Left lung (tissue), 10 donors: ENCODE measurements around the gene MIS18A. TPM values are rescaled to one million over a fixed set of nuclear protein-coding genes. Genes with fewer than 3 reads are reported as not detected.
"Not testable (repeated sequence)": the region's sequence is repeated elsewhere in the genome, so short reads cannot be mapped to it uniquely, and the experiment has no call there.

ENCODE experiments used
- ATAC-seq: fragments of 200-7000 bp; cut with Tn5 transposase; one replicate; pipeline ENCODE4 v1.9.1; 2020; ENCODE audit warnings: moderate library complexity
- DNase-seq, 4 donors: peaks; one replicate each; pipeline ENCODE4 v3.0.0-alpha.2; 2013 to 2020
- H3K27ac ChIP-seq, 2 donors: fragments of 200-600 bp; sonication (generic) in 1 of 2; one replicate each; pipeline versions ENCODE4 v1.5.0 to v1.8.0; 2020 to 2021
- H3K27me3 ChIP-seq, 2 donors: fragments of 200-600 bp; sonication (generic) in 1 of 2; one replicate each; pipeline versions ENCODE4 v1.5.0 to v1.8.0; 2020 to 2021
- H3K36me3 ChIP-seq, 2 donors: fragments of 200-600 bp; sonication (generic) in 1 of 2; one replicate each; pipeline versions ENCODE4 v1.5.0 to v1.8.0; 2020 to 2021
- H3K4me1 ChIP-seq, 2 donors: fragments of 200-600 bp; one replicate each; pipeline ENCODE4 v1.8.0; 2021
- H3K4me3 ChIP-seq, 2 donors: fragments of 200-600 bp; sonication (generic) in 1 of 2; one replicate each; pipeline versions ENCODE4 v1.5.0 to v1.8.0; 2020 to 2021; ENCODE audit warnings: mild to moderate bottlenecking in 1 of 2
- H3K9me3 ChIP-seq, 2 donors: fragments of 200-600 bp; sonication (generic) in 1 of 2; one replicate each; pipeline versions ENCODE4 v1.5.0 to v1.8.0; 2020 to 2021
- intact Hi-C, 2 donors: fragments of 100-400 bp; cut with DNase I; formaldehyde crosslinking; loops; one replicate each; pipeline versions ENCODE4 v1.11.2 to v1.14.2; 2022
- polyA plus RNA-seq, 6 donors: library from polyadenylated mRNA; unstranded; fragments of 120-200 nt; gene quantifications; one replicate each; pipeline ENCODE4 v1.2.1, GENCODE V29; 2013; ENCODE audit not compliant: insufficient read length in 6 of 6
- total RNA-seq, 2 donors: library from RNA; stranded (reverse); fragmentation: NEBNext Ultra II Directional; extraction: Animal tissue kit (Norgen Biotek cat#: 25700); gene quantifications; one replicate each; pipeline ENCODE4 v1.2.1, GENCODE V29; 2021
- TF ChIP-seq, protein P1 (sequence below), 2 donors: fragments of 200-600 bp; sonication (generic) in 1 of 2; IDR thresholded peaks; one replicate each; pipeline versions ENCODE4 v1.5.0 to v1.8.0; 2021; ENCODE audit warnings: antibody characterized with exemption in 2 of 2
- donor health status: DM: no; HTN: yes; CAD: no.
- donor health status: DM: no; HTN: no; CAD: no.

The MIS18A gene
- total and polyA plus RNA-seq, 8 donors: 7.0 to 24.0 (median 20.0) TPM

- Histone ChIP-seq H3K4me3 (no peak overlapping the region), H3K27ac (no peak overlapping the region), H3K36me3 (peaks cover 0 to 81% of the 10 kb centered on the region in 2 donors), H3K27me3 (no peaks in the 10 kb centered on the region), H3K4me1 (no peaks in the 10 kb centered on the region), H3K9me3 (no peaks in the 10 kb centered on the region)
- no peak for ATAC-seq
- TF ChIP-seq, protein P1, sequence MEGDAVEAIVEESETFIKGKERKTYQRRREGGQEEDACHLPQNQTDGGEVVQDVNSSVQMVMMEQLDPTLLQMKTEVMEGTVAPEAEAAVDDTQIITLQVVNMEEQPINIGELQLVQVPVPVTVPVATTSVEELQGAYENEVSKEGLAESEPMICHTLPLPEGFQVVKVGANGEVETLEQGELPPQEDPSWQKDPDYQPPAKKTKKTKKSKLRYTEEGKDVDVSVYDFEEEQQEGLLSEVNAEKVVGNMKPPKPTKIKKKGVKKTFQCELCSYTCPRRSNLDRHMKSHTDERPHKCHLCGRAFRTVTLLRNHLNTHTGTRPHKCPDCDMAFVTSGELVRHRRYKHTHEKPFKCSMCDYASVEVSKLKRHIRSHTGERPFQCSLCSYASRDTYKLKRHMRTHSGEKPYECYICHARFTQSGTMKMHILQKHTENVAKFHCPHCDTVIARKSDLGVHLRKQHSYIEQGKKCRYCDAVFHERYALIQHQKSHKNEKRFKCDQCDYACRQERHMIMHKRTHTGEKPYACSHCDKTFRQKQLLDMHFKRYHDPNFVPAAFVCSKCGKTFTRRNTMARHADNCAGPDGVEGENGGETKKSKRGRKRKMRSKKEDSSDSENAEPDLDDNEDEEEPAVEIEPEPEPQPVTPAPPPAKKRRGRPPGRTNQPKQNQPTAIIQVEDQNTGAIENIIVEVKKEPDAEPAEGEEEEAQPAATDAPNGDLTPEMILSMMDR (IDR thresholded peaks at IDR 0.05): no peak
- no peak for DNase-seq
- intact Hi-C loops: no loop called here
These were observed 34.1 kb upstream of the MIS18A start for GRCh38 chr21:32312976-32313375.

DNA sequence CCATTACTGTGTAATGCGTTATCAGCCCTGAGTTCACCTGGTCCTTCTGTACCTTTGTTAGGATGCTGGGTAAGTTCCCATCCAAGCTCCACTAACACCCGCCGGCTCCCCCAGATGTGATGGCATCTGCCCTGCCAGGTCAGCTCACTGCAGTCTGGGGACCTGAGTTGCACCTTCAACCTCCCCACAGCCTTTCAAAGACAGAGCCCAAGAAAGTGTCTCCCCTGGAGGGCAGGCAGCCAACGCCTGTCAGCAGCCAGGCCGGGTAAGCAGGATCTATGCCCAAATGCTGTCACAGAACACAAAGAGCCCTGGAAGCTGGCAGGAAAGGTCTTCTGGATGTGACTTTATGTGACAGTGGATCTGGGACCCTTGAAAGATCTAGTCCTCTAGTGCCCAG lies 33.5 kb upstream of the MIS18A start:
- Histone ChIP-seq H3K27me3 (no peaks in the 10 kb centered on the region), H3K36me3 (peaks cover 0 to 75% of the 10 kb centered on the region in 2 donors), H3K4me3 (no peak overlapping the region), H3K9me3 (no peaks in the 10 kb centered on the region), H3K27ac (no peak overlapping the region), H3K4me1 (no peaks in the 10 kb centered on the region)
- intact Hi-C loops: no loop called here
- ATAC-seq (no peak), DNase-seq (no peak)
- TF ChIP-seq, protein P1 (IDR thresholded peaks at IDR 0.05): no peak

DNA sequence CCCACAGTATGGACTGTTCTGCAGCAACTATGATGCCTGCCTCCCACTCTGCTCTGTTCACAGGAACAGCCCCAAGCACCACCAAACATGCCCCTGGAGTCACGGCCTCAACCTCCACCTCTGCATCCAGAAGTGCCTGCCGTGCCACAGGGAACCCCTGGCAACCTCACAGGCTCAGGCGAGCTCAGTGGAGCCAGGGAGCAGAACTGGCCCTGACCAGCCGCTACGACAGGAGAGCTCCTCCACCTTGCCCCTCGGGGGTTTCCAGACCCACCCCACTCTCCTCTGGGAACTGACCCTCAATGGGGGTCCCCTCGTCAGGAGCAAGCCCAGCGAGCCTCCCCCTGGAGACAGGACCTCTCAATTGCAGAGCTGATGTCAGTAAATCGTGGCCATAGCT lies 32.8 kb upstream of the MIS18A start:
- DNase-seq (no peak), ATAC-seq (no peak)
- Histone ChIP-seq H3K27me3 (no peaks in the 10 kb centered on the region), H3K27ac (no peak overlapping the region), H3K4me3 (no peak overlapping the region), H3K4me1 (no peaks in the 10 kb centered on the region), H3K9me3 (no peaks in the 10 kb centered on the region), H3K36me3 (peaks cover 0 to 68% of the 10 kb centered on the region in 2 donors)
- TF ChIP-seq, protein P1 (IDR thresholded peaks at IDR 0.05): no peak
- intact Hi-C loops: no loop called here

GRCh38 chr21:32310976-32311375 lies 32.1 kb upstream of the MIS18A start:
- DNase-seq, H3K27ac ChIP-seq, intact Hi-C loops, ATAC-seq, H3K27me3 ChIP-seq, H3K9me3 ChIP-seq, H3K4me1 ChIP-seq, H3K4me3 ChIP-seq: not testable (repeated sequence)
- H3K36me3 ChIP-seq: peaks cover 0 to 61% of the 10 kb centered on the region in 2 donors

GRCh38 chr21:32309906-32310460 lies 31.1 kb upstream of the MIS18A start:
- intact Hi-C loops: no loop called here
- H3K27ac ChIP-seq: no peak overlapping the region
- no peaks in the 10 kb centered on the region for H3K4me1 ChIP-seq
- no peaks in the 10 kb centered on the region for H3K27me3 ChIP-seq
- DNase-seq (no peak), ATAC-seq (no peak)
- H3K4me3 ChIP-seq: no peak overlapping the region
- TF ChIP-seq, protein P1 (IDR thresholded peaks at IDR 0.05): no peak
- no peaks in the 10 kb centered on the region for H3K9me3 ChIP-seq
- peaks cover 0 to 51% of the 10 kb centered on the region in 2 donors for H3K36me3 ChIP-seq

- no peaks in the 10 kb centered on the region for H3K4me1 ChIP-seq
- H3K27ac ChIP-seq: no peak overlapping the region
- no peak overlapping the region for H3K4me3 ChIP-seq
- no peaks in the 10 kb centered on the region for H3K27me3 ChIP-seq
- ATAC-seq: no peak
- TF ChIP-seq, protein P1 (IDR thresholded peaks at IDR 0.05): no peak
- H3K9me3 ChIP-seq: no peaks in the 10 kb centered on the region
- intact Hi-C loops: no loop called here
- DNase-seq: no peak
- peaks cover 0 to 40% of the 10 kb centered on the region in 2 donors for H3K36me3 ChIP-seq
These were observed 29.8 kb upstream of the MIS18A start for GRCh38 chr21:32308696-32309095.
